HG03558 (cell line): Measurements from ENCODE around the gene PSMG3.

Experiments
- ATAC-seq: cut with Tn5 transposase; IDR thresholded peaks from one replicate; pipeline ENCODE4 v1.9.1; 2021; ENCODE audit warnings: moderate number of reproducible peaks; ENCODE audit not compliant: unreplicated experiment; ENCODE audit errors: extremely low read depth

PSMG3 gene

GRCh38 chr7:1560620-1561031, 9.2 kb downstream of the PSMG3 start:
- no peak for ATAC-seq

GRCh38 chr7:1559626-1560590, 9.9 kb downstream of the PSMG3 start:
- ATAC-seq = no peak

- no peak for ATAC-seq
Observed at GRCh38 chr7:1558841-1559625, 10.8 kb downstream of the PSMG3 start.

GRCh38 chr7:1558181-1558811, 11.5 kb downstream of the PSMG3 start:
- no peak for ATAC-seq

GRCh38 chr7:1557771-1558170, 12.1 kb downstream of the PSMG3 start:
- no peak for ATAC-seq

GRCh38 chr7:1557006-1557405, 12.8 kb downstream of the PSMG3 start:
- no peak for ATAC-seq

GRCh38 chr7:1555813-1556543, 13.9 kb downstream of the PSMG3 start, which contains the start of gene TMEM184A:
Gene TMEM184A, minus strand, starts transcription at chr7:1556205. Its CDS starts 721 bp downstream, at chr7:1555484.
- no peak for ATAC-seq

GRCh38 chr7:1555046-1555812, 14.6 kb downstream of the PSMG3 start:
- no peak for ATAC-seq

- ATAC-seq = no peak
Observed at GRCh38 chr7:1554333-1555045, 15.3 kb downstream of the PSMG3 start.

GRCh38 chr7:1553512-1554210, 16.2 kb downstream of the PSMG3 start:
- ATAC-seq = no peak

GRCh38 chr7:1552200-1552599, 17.6 kb downstream of the PSMG3 start:
- ATAC-seq = no peak

GRCh38 chr7:1550846-1551155, 19.0 kb downstream of the PSMG3 start:
- no peak for ATAC-seq

- no peak for ATAC-seq
Observed at GRCh38 chr7:1550005-1550845, 19.6 kb downstream of the PSMG3 start.

GRCh38 chr7:1549357-1550004, 20.4 kb downstream of the PSMG3 start:
- no peak for ATAC-seq

- no peak for ATAC-seq
Observed at GRCh38 chr7:1548944-1549343, 20.9 kb downstream of the PSMG3 start.

GRCh38 chr7:1548438-1548831, 21.4 kb downstream of the PSMG3 start:
- no peak for ATAC-seq
